Activated CD8-positive, alpha-beta memory T cell treated with anti-CD3 and anti-CD28 coated beads, Interleukin-2, amount 50 U/mL, for 1 hour (primary cell): ENCODE results near the gene TULP1.
A peak's percentile ranks its signal among the peaks of the same experiment; 100 is the strongest.

ENCODE experiments used
- DNase-seq: peaks from one replicate; pipeline ENCODE4 v3.0.0-alpha.2; 2020; ENCODE audit errors: extremely low read depth

TULP1 gene

GRCh38 chr6:35465646-35466045, 47.0 kb downstream of the TULP1 start:
- no peak for DNase-seq

DNA sequence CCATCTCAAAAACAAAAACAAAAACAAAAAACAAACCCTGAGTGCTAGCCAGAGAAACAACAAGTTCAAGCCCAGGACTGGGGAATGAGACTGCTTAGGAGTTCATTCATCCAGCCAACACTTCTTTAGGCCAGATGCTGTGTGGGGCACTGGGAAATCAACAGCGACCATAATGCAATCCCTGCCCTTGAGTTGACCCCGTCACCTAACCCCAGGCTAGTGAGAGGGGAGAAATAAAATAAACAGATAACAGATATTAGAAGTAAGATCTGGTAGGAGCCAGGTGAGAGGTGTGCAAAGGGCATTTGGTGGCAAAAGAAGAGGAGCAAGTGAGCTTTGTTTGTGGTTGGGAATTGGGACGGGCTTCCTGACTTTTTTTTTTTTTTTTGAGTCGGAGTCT, 49.4 kb downstream of the TULP1 start:
- DNase-seq, result no peak

GRCh38 chr6:35461270-35461669, 51.4 kb downstream of the TULP1 start:
- DNase-seq, result no peak

DNA sequence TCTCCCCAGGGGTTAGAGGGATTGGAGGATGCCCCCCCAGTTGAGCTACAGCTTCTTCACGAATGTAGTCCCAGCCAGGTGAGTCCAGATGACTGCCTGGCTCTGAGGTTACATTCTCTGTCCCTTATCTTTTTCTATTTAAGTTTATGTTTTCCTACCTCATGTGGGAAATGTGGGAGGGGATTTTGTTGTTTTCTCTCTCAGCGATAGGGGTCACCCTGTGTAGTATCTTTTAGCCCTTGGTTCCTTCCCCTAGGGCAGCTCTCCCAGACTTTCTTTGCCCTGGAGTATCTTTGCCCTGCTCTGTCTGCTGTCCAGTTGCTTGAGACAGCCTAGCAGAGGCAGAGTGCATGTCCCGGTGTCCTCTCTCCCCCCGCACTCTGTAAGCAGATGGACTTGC, 54.8 kb downstream of the TULP1 start:
- no peak for DNase-seq

- no peak for DNase-seq
Observed at GRCh38 chr6:35454391-35455110, 58.1 kb downstream of the TULP1 start.

- no peak for DNase-seq
Observed at GRCh38 chr6:35453236-35453635, 59.5 kb downstream of the TULP1 start.

DNA sequence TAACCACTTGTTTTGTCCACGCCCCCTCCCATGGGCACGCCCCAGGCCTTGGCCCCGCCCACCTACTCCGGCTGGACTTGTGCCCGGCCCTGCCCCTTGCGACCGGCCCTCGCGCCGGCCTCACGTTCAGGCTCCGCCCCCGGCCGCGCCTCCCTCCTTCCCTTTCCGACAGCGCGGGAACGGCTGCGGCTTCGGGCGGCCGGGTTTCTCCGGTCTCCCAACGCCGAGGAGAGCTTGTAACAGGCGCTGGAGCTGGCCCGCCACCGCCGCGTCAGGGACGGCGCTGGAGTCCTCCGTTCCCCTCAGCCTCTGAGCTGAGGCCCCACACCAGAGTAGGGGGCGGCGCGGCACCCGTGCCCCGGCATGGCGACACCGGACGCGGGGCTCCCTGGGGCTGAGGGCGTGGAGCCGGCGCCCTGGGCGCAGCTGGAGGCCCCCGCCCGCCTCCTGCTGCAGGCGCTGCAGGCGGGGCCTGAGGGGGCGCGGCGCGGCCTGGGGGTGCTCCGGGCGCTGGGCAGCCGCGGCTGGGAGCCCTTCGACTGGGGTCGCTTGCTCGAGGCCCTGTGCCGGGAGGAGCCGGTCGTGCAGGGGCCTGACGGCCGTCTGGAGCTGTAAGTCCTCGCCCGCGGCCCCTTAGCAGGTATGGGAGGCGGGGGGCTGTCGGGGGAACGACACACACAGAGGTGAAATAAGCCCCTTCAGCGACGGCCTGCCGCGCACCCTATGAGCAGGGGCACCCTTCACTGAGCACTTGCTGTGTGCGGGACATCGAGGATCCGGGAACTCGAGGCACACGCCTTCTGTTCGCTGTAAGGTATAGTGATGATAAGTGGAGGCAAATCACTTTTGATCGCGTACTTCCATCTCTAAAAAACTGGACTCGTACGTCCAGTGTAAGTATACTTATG, 60.3 kb downstream of the TULP1 start, which contains the start of gene FANCE:
Gene FANCE (plus strand): TSS at position 156 of the 908 bp plus-strand sequence. CDS start 208 bp downstream, at position 364.
- DNase-seq, result peak; percentile 48

- no peak for DNase-seq
Observed at GRCh38 chr6:35451354-35452182, 61.1 kb downstream of the TULP1 start.

GRCh38 chr6:35449287-35449881, 63.3 kb downstream of the TULP1 start:
- DNase-seq, result peak; percentile 17

- no peak for DNase-seq
Observed at GRCh38 chr6:35448191-35448590, 64.5 kb downstream of the TULP1 start.
